C4-2B (cell line): Measurements from ENCODE around the gene NTRK3.

Experiments
- CTCF ChIP-seq: fragments of 450-650 bp; conservative IDR thresholded peaks from 2 replicates; pipeline ENCODE4 v1.5.1; 2017; ENCODE audit warnings: mild to moderate bottlenecking
- ZFX ChIP-seq: fragments of 450-650 bp; IDR thresholded peaks from 2 replicates; pipeline ENCODE4 v1.6.1; 2017

- TF ChIP-seq CTCF (no peak), ZFX (no peak)
Measured at GRCh38 chr15:88040516-88040915, 216.0 kb downstream of the NTRK3 start.
